GM21717 (cell line): ENCODE data around the gene STK11IP.
"Not testable (repeated sequence)": the region's sequence is repeated elsewhere in the genome, so short reads cannot be mapped to it uniquely, and the experiment has no call there.

Source experiments
- ATAC-seq: cut with Tn5 transposase; IDR thresholded peaks from one replicate; pipeline ENCODE4 v1.9.1; 2021; ENCODE audit warnings: mild to moderate bottlenecking, moderate library complexity; ENCODE audit not compliant: unreplicated experiment

STK11IP gene

DNA sequence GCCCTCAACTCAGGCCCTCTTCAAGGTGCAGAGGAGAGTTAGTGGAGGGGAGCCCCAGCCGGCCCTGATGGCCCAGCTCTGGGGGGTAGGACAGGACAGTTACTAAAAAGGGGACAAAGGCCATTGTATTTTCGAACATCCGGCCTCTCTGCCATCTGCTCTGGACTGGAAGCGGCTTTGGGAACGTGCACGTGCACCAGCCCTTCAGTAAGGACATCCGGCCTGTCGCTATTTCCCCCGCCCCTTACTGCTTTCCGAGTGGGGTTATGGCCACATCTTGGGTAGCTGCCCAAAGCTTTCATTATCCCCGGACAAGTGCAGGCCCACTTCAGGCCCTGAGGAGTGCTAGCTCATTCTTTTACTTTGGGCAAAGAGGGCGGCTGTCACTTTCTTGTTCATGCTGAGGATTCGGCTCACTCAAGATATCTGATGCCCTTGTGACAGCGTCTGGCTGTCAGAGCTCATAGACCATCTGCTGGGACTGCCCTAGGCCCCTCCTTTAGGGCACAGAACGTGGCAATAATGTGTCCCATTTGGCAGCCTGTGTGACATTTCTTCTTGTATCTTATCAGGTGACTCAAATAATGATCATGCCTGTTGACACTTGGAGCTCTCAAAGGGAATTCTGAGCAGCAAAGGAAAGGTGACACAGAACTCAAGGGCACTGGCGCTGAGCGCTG lies 47.3 kb downstream of the STK11IP start:
- no peak for ATAC-seq

- ATAC-seq, result no peak
Measured at GRCh38 chr2:219645631-219646527, 48.2 kb downstream of the STK11IP start.

DNA sequence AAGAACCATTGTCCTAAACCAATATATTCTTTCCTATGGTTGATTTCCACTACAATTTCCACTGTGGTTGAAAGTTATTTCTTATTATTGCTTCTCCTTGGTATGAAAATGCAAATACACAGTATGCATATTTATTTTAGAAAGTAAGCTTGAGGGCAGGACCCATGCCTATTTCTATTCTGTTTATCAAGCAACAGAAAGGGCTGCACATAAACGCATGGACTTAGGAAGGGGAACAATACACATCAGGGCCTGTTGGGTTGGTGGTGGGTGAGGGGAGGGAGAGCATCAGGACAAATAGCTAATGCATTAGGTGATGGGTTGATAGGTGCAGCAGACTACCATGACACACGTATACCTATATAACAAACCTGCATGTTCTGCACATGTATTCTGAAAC lies 50.5 kb downstream of the STK11IP start:
- no peak for ATAC-seq

GRCh38 chr2:219648963-219649362 lies 51.3 kb downstream of the STK11IP start:
- ATAC-seq, result no peak

DNA sequence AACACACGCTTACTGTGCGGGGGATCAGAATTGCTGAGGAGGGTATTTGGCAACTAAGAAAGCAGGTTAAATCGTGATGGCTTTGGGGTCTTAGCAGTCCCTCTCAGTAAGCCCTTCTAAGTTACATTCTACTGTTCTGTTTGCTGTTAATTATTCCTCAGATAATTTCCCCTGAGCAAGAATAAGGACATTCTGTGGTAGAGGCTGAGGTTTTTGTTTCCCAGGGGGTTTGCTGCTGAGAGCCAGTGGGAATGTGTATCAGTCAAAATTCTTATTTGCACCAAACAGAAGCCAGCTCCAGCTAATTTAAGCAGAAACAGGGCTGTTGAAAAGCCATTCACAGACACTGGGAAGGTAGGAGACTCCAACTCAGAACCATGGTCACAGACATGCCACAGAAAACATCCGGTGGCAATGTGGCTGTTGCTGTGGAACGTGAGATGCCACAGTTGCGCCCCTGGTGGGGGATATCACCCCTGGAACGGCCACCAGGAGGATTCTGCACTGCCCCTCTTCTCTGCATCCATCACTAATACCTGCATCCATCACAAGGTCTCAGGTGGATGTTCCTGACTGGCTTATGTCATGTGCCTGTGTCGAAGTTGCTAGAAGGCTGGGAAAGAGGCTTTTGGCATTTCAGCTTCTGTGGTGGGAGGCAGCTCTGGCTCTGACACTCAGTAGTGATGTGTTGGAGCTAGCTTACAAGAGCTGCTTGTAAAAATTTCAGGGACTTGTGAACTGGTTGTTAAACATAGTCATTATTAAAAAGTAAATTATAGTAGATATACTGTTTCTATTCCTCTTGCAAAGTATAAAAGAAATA lies 53.0 kb downstream of the STK11IP start:
- ATAC-seq, result no peak

GRCh38 chr2:219651656-219652055 lies 54.0 kb downstream of the STK11IP start:
- ATAC-seq, result not testable (repeated sequence)

GRCh38 chr2:219656526-219656925 lies 58.9 kb downstream of the STK11IP start:
- ATAC-seq, result no peak

- no peak for ATAC-seq
Measured at GRCh38 chr2:219658196-219658846, 60.7 kb downstream of the STK11IP start.

DNA sequence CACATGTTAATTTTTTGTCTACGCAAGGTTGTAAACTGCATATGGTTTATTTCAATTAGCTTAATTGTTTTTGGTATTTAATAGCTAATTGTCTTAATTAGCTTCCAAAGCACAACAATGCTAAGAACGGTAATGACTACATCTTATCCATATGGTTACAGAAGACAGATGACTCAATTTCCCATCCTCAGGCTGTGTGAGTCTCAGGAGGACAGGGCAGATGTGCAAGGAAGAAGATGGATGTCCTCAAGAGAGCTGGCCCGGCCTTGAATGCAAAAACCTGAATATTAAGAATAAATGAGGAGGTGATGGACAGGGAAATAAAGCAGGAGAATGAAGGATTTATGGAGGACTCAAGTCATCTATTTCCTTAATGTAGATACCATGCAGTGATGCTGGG lies 61.2 kb downstream of the STK11IP start:
- ATAC-seq, result no peak

- ATAC-seq, result peak; percentile 96
Measured at GRCh38 chr2:219661197-219661954, 63.7 kb downstream of the STK11IP start.

DNA sequence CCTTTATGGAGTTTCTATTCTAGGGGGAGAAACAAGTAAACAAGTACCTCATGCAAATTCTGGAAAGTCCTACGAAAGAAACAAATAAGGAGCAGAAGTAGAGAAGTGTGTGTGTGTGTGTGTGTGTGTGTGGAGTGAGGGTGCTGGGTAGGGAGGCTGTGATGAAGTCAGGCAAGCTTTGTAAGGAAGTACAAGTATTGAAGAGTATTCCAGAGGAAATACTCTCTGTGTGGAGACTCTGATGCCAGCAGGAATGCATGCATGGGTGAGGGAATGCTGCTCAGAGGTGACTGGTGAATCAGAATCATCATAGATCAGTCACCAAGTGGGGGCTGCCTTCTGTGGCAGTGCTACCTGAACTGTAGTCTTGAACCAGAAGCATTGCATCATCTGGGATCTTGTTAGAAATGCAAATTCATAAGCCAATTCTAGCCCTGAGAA lies 64.3 kb downstream of the STK11IP start:
- no peak for ATAC-seq

DNA sequence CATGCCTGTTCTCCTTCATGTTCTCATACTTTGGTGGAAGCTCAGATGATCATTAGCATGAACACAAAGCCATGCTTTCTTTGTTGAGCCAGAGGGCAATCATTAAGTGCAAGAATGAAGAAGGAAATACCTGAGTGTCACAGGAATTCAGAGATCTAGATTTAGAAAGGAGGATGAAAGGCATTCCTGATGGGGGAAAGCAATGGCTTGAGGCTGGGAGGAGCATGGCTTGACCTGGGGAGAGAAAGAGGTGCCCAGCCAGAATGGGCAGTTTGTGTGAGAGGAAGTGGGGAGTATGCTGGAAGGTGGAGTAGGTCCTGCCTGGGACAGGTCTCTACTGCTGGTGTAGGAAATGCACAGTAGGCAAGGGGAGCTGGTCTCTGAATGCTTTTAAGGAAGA lies 64.9 kb downstream of the STK11IP start:
- no peak for ATAC-seq

GRCh38 chr2:219663116-219663762 lies 65.6 kb downstream of the STK11IP start:
- no peak for ATAC-seq

DNA sequence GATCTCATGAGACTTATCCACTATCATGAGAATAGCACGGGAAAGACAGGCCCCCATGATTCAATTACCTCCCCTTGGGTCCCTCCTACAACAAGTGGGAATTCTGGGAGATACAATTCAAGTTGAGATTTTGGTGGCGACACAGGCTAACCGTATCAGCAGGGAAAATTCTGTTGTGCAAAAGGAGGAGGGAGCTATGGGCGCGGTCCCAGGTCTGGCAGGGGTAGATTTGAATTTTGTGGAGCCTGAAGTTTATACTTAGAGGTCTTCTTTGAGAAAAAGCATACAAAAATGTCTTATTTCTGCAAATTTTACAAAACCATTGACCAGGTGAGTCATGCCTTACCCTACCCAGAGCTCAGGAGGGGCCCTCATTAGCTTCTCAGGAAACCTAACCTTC lies 66.4 kb downstream of the STK11IP start:
- no peak for ATAC-seq

- no peak for ATAC-seq
Measured at GRCh38 chr2:219664944-219665343, 67.3 kb downstream of the STK11IP start.

DNA sequence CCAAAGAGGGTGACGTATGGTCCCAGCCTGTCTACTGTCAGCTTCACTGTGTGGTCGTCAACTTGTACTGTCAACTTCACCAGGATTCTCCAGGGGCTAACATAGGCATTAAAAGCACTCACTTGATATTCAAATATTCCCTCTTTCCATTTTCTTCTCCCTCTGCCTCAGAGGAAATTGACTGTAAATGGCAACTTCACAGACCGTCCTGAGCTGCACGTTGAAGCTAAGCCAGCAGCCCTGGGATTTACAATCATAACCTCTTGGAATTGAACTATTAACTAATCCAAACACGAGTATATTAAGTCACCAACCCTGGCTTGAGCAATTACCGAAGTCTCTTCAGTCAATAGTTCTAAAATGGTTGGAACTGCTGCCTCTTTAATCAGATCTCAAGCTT lies 68.3 kb downstream of the STK11IP start:
- ATAC-seq, result no peak
